Measurements from ENCODE around the gene ZNF445. TPM values are rescaled to one million over a fixed set of nuclear protein-coding genes. Genes with fewer than 3 reads are reported as not detected.

ZNF445 gene
- total RNA-seq, 1 donor from 2014 or later: 6.6 TPM

GRCh38 chr3:44516230-44516629, 38.8 kb upstream of the ZNF445 start:
- Histone ChIP-seq H3K4me3 (no peak overlapping the region), H3K4me1 (peaks cover 0 to under 1% of the 10 kb centered on the region in 2 donors), H3K36me3 (no peaks in the 10 kb centered on the region), H3K9me3 (no peaks in the 10 kb centered on the region), H3K27ac (no peak overlapping the region), H3K27me3 (no peaks in the 10 kb centered on the region)
- TF ChIP-seq CTCF (IDR thresholded peaks at IDR 0.05): no peak
- intact Hi-C loops (cut with DNase I): no loop called here
- DNase-seq (ENCODE audit: low spot score in 2 of 2): no peak

GRCh38 chr3:44513513-44513912, 36.0 kb upstream of the ZNF445 start:
- DNase-seq (ENCODE audit: low spot score in 2 of 2): no peak
- H3K4me1 ChIP-seq: peaks cover 0 to 11% of the 10 kb centered on the region in 2 donors
- intact Hi-C loops (cut with DNase I): no loop called here
- H3K27ac ChIP-seq: no peak overlapping the region
- no peaks in the 10 kb centered on the region for H3K9me3 ChIP-seq
- no peaks in the 10 kb centered on the region for H3K27me3 ChIP-seq
- H3K4me3 ChIP-seq: no peak overlapping the region
- H3K36me3 ChIP-seq: no peaks in the 10 kb centered on the region
- TF ChIP-seq CTCF (IDR thresholded peaks at IDR 0.05): no peak

GRCh38 chr3:44511238-44511566, 33.7 kb upstream of the ZNF445 start:
- H3K4me3 ChIP-seq: peak overlapping the region; percentile 96
- H3K27ac ChIP-seq: peak overlapping the region; percentile 89 to 94
- no peak for DNase-seq (ENCODE audit: low spot score in 2 of 2)
- intact Hi-C loops (cut with DNase I): loop anchor here (2.0 kb wide), 2 partner anchors 114 to 188 kb away; partner anchors contain the start of gene ZNF197
- H3K9me3 ChIP-seq: no peaks in the 10 kb centered on the region
- peaks cover 0 to 11% of the 10 kb centered on the region in 2 donors for H3K4me1 ChIP-seq
- no peak for TF ChIP-seq CTCF (IDR thresholded peaks at IDR 0.05)
- H3K27me3 ChIP-seq: no peaks in the 10 kb centered on the region
- peaks cover 0 to 5% of the 10 kb centered on the region in 2 donors for H3K36me3 ChIP-seq

- no peak for DNase-seq (ENCODE audit: low spot score in 2 of 2)
- H3K4me3 ChIP-seq: peak overlapping the region; percentile 96
- TF ChIP-seq CTCF (IDR thresholded peaks at IDR 0.05): no peak
- H3K27me3 ChIP-seq: no peaks in the 10 kb centered on the region
- intact Hi-C loops (cut with DNase I): loop anchor here (1.0 to 2.0 kb wide), 4 partner anchors 33 to 351 kb away; partner anchors contain the start of genes TMEM42, ZNF197 and ZNF445
- peaks cover 2 to 9% of the 10 kb centered on the region in 2 donors for H3K9me3 ChIP-seq
- peaks cover 0 to 11% of the 10 kb centered on the region in 2 donors for H3K4me1 ChIP-seq
- H3K36me3 ChIP-seq: peaks cover 0 to 5% of the 10 kb centered on the region in 2 donors
- peak overlapping the region; percentile 89 to 94 for H3K27ac ChIP-seq
Observed at GRCh38 chr3:44510000-44510368, 32.5 kb upstream of the ZNF445 start.

- Histone ChIP-seq H3K27me3 (no peaks in the 10 kb centered on the region), H3K9me3 (peaks cover 2 to 14% of the 10 kb centered on the region in 2 donors), H3K27ac (peak overlapping the region in 1 of 2 donors; percentile 89), H3K4me3 (peak overlapping the region; percentile 96), H3K4me1 (peaks cover 0 to 11% of the 10 kb centered on the region in 2 donors), H3K36me3 (peaks cover 0 to 5% of the 10 kb centered on the region in 2 donors)
- no peak for DNase-seq (ENCODE audit: low spot score in 2 of 2)
- TF ChIP-seq CTCF (IDR thresholded peaks at IDR 0.05): no peak
- intact Hi-C loops (cut with DNase I): no loop called here
Observed at GRCh38 chr3:44509393-44509921, 32.0 kb upstream of the ZNF445 start.

- no peak overlapping the region for H3K4me3 ChIP-seq
- H3K9me3 ChIP-seq: peaks cover 2 to 32% of the 10 kb centered on the region in 2 donors
- no peak for TF ChIP-seq CTCF (IDR thresholded peaks at IDR 0.05)
- no peak for DNase-seq (ENCODE audit: low spot score in 2 of 2)
- no peak overlapping the region for H3K27ac ChIP-seq
- no peaks in the 10 kb centered on the region for H3K27me3 ChIP-seq
- peaks cover 0 to 11% of the 10 kb centered on the region in 2 donors for H3K4me1 ChIP-seq
- intact Hi-C loops (cut with DNase I): no loop called here
- peaks cover 6 to 12% of the 10 kb centered on the region in 2 donors for H3K36me3 ChIP-seq
Observed at GRCh38 chr3:44506961-44507360, 29.5 kb upstream of the ZNF445 start.
